HepG2 (cell line): ENCODE measurements around the gene ALG8. TPM values are rescaled to one million over a fixed set of nuclear protein-coding genes. Genes with fewer than 3 reads are reported as not detected.

ENCODE experiments used
- KDM5A ChIP-seq: fragments of 200-600 bp; sonication (generic); IDR thresholded peaks from 2 replicates; pipeline ENCODE4 v1.7.0; 2018; ENCODE audit warnings: antibody characterized with exemption, mild to moderate bottlenecking, low read length, borderline replicate concordance
- MTA1 ChIP-seq: sonication (generic); formaldehyde crosslinking; IDR thresholded peaks from 2 replicates; pipeline ENCODE4 v1.4.0; 2020; ENCODE audit warnings: missing genetic modification reagents, mild to moderate bottlenecking, borderline replicate concordance
- TEAD3 ChIP-seq: optimal IDR thresholded peaks from 2 replicates; pipeline ENCODE3; 2016; ENCODE audit warnings: borderline replicate concordance
- ZFX ChIP-seq: sonication (generic); formaldehyde crosslinking; IDR thresholded peaks from 2 replicates; pipeline ENCODE4 v1.4.0; 2020; ENCODE audit warnings: mild to moderate bottlenecking, low read depth, missing genetic modification reagents, moderate library complexity
- ZNF576 ChIP-seq: sonication (generic); formaldehyde crosslinking; IDR thresholded peaks from 2 replicates; pipeline ENCODE4 v1.4.0; 2020; ENCODE audit warnings: mild to moderate bottlenecking, missing genetic modification reagents
- polyA plus RNA-seq, 8 experiments: library from polyadenylated mRNA; depleted of rRNA in 3 of 8; stranded (reverse) in 7 of 8; unstranded in 1 of 8; fragments of >200 nt; fragmentation: Illumina TruSeq in 4 of 8; extraction: Trizol in 4 of 8; gene quantifications; 2 replicates each; pipeline versions ENCODE4 v1.2.1 to v1.2.3, GENCODE V29; 2011 to 2016; ENCODE audit warnings: low read depth in 4 of 8, missing spikeins in 1 of 8, mixed read lengths in 1 of 8; ENCODE audit not compliant: insufficient read depth in 1 of 8
- total RNA-seq, 5 experiments: library from RNA; depleted of rRNA; stranded (reverse); fragments of >200 nt; fragmentation: Illumina TruSeq; extraction: Trizol; gene quantifications; 2 replicates each; pipeline ENCODE4 v1.2.3, GENCODE V29; 2016; ENCODE audit warnings: low read depth in 1 of 5
- TF ChIP-seq, protein P1 (sequence below), 2 experiments: fragments of 450-650 bp in 1 of 2; sonication (generic) in 1 of 2; formaldehyde crosslinking in 1 of 2; IDR thresholded peaks; 2 replicates each; pipeline versions ENCODE4 v1.6.1 to v1.8.0; 2016 to 2022; ENCODE audit warnings: antibody characterized with exemption in 1 of 2, mild to moderate bottlenecking in 1 of 2, missing genetic modification reagents in 1 of 2
- TF ChIP-seq, protein P2 (sequence below): sonication (generic); formaldehyde crosslinking; conservative IDR thresholded peaks from 2 replicates; pipeline ENCODE4 v1.4.0; 2020; ENCODE audit warnings: mild to moderate bottlenecking, missing genetic modification reagents, moderate library complexity
- TF ChIP-seq, protein P3 (sequence below): IDR thresholded peaks from 2 replicates; pipeline ENCODE4 v1.6.1; 2016; ENCODE audit warnings: low read depth
- TF ChIP-seq, protein P4 (sequence below): sonication (generic); formaldehyde crosslinking; IDR thresholded peaks from 2 replicates; pipeline ENCODE4 v1.8.1; 2023; ENCODE audit warnings: mild to moderate bottlenecking, missing genetic modification reagents, borderline replicate concordance

The ALG8 gene
- total and polyA plus RNA-seq, 2 of the 13 experiments (the other 11 are each of a cell fraction or from before 2014, with no cell fraction given): 75.8 to 88.0 TPM

DNA sequence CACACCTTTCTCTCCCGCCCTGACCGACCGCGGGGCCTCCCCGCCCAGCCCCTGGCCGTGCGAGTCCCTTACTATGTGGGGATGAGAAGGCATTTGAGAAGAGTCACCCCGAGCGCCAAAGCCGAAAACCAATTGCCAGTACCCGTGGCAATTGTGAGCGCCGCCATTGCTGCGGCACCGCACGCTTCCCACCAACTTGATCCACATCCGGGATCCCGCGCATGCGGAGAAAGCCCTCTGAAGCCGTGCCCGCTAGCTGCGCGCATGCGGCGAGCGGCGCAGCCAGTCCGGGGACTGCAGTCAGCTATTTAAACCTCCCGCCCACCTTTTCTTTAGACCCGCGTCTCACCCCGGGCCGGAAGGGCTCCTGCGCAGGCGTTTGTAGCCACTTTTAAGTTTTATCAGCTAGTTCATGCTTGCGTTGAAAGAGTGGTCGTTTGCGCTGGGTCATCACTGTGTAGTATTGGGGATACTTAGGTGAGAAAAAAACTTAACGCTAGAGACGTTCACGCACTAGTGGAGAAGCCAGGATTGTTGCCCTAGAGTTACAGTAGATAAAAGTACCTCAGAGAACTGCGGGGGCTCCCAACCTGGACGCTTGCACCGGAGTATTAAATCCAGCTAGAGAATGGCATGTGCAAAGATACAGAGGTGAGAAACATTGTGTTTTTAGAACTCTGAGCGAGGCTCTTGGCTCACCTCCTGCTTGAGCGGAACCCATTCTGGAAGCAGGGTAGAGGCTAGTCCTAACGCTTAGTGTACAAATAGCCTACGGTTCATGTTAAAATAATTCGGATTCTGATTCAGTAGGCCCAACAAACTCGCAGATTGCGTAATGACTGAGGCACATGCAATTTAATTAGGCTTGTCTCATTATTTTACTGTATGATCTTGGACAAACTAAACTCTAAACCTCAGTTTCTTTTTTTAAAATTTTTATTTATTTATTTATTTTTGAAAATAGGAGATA lies at the start of gene ALG8 (continued):
- TF ChIP-seq, protein P1, sequence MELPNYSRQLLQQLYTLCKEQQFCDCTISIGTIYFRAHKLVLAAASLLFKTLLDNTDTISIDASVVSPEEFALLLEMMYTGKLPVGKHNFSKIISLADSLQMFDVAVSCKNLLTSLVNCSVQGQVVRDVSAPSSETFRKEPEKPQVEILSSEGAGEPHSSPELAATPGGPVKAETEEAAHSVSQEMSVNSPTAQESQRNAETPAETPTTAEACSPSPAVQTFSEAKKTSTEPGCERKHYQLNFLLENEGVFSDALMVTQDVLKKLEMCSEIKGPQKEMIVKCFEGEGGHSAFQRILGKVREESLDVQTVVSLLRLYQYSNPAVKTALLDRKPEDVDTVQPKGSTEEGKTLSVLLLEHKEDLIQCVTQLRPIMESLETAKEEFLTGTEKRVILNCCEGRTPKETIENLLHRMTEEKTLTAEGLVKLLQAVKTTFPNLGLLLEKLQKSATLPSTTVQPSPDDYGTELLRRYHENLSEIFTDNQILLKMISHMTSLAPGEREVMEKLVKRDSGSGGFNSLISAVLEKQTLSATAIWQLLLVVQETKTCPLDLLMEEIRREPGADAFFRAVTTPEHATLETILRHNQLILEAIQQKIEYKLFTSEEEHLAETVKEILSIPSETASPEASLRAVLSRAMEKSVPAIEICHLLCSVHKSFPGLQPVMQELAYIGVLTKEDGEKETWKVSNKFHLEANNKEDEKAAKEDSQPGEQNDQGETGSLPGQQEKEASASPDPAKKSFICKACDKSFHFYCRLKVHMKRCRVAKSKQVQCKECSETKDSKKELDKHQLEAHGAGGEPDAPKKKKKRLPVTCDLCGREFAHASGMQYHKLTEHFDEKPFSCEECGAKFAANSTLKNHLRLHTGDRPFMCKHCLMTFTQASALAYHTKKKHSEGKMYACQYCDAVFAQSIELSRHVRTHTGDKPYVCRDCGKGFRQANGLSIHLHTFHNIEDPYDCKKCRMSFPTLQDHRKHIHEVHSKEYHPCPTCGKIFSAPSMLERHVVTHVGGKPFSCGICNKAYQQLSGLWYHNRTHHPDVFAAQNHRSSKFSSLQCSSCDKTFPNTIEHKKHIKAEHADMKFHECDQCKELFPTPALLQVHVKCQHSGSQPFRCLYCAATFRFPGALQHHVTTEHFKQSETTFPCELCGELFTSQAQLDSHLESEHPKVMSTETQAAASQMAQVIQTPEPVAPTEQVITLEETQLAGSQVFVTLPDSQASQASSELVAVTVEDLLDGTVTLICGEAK (IDR thresholded peaks at IDR 0.05): no peak
- TF ChIP-seq, protein P1 (CRISPR knock-in tag; IDR thresholded peaks at IDR 0.05): peak; percentile 86
- no peak for TF ChIP-seq ZNF576 (CRISPR knock-in tag)
- TF ChIP-seq MTA1 (CRISPR knock-in tag): no peak
- TF ChIP-seq, protein P2, sequence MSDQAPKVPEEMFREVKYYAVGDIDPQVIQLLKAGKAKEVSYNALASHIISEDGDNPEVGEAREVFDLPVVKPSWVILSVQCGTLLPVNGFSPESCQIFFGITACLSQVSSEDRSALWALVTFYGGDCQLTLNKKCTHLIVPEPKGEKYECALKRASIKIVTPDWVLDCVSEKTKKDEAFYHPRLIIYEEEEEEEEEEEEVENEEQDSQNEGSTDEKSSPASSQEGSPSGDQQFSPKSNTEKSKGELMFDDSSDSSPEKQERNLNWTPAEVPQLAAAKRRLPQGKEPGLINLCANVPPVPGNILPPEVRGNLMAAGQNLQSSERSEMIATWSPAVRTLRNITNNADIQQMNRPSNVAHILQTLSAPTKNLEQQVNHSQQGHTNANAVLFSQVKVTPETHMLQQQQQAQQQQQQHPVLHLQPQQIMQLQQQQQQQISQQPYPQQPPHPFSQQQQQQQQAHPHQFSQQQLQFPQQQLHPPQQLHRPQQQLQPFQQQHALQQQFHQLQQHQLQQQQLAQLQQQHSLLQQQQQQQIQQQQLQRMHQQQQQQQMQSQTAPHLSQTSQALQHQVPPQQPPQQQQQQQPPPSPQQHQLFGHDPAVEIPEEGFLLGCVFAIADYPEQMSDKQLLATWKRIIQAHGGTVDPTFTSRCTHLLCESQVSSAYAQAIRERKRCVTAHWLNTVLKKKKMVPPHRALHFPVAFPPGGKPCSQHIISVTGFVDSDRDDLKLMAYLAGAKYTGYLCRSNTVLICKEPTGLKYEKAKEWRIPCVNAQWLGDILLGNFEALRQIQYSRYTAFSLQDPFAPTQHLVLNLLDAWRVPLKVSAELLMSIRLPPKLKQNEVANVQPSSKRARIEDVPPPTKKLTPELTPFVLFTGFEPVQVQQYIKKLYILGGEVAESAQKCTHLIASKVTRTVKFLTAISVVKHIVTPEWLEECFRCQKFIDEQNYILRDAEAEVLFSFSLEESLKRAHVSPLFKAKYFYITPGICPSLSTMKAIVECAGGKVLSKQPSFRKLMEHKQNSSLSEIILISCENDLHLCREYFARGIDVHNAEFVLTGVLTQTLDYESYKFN (CRISPR knock-in tag): peak; percentile 60
- no peak for TF ChIP-seq TEAD3 (CRISPR knock-in tag)
- peak; percentile 85 for TF ChIP-seq KDM5A
- TF ChIP-seq, protein P3, sequence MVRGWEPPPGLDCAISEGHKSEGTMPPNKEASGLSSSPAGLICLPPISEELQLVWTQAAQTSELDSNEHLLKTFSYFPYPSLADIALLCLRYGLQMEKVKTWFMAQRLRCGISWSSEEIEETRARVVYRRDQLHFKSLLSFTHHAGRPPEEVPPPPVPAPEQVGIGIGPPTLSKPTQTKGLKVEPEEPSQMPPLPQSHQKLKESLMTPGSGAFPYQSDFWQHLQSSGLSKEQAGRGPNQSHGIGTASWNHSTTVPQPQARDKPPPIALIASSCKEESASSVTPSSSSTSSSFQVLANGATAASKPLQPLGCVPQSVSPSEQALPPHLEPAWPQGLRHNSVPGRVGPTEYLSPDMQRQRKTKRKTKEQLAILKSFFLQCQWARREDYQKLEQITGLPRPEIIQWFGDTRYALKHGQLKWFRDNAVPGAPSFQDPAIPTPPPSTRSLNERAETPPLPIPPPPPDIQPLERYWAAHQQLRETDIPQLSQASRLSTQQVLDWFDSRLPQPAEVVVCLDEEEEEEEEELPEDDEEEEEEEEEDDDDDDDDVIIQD (CRISPR knock-in tag): no peak; the same call in 1 of the 2 replicates
- TF ChIP-seq ZFX (CRISPR knock-in tag): no peak
- TF ChIP-seq, protein P4, sequence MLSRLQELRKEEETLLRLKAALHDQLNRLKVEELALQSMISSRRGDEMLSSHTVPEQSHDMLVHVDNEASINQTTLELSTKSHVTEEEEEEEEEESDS (CRISPR knock-in tag): no peak
